GM21529 (cell line): ENCODE results near the gene PDE11A.
"Not testable (repeated sequence)": the region's sequence is repeated elsewhere in the genome, so short reads cannot be mapped to it uniquely, and the experiment has no call there.

ENCODE experiments used
- ATAC-seq: cut with Tn5 transposase; IDR thresholded peaks from one replicate; pipeline ENCODE4 v1.9.1; 2021; ENCODE audit not compliant: unreplicated experiment

PDE11A gene

GRCh38 chr2:178012639-178013038 is 59.9 kb downstream of the PDE11A start:
- no peak for ATAC-seq

GRCh38 chr2:178009813-178010212 is 62.8 kb downstream of the PDE11A start:
- no peak for ATAC-seq

GRCh38 chr2:178008636-178009289 is 63.8 kb downstream of the PDE11A start:
- no peak for ATAC-seq

GRCh38 chr2:178006710-178007109 is 65.9 kb downstream of the PDE11A start:
- ATAC-seq, result no peak

GRCh38 chr2:178005756-178006155 is 66.8 kb downstream of the PDE11A start:
- ATAC-seq, result no peak

- no peak for ATAC-seq
Measured at GRCh38 chr2:178002038-178002437, 70.5 kb downstream of the PDE11A start.

GRCh38 chr2:177998996-177999395 is 73.6 kb downstream of the PDE11A start:
- ATAC-seq, result no peak

- no peak for ATAC-seq
Measured at GRCh38 chr2:177998006-177998405, 74.6 kb downstream of the PDE11A start.

GRCh38 chr2:177992992-177993391 is 79.6 kb downstream of the PDE11A start:
- no peak for ATAC-seq

- no peak for ATAC-seq
Measured at GRCh38 chr2:177989029-177989885, 83.3 kb downstream of the PDE11A start.

- no peak for ATAC-seq
Measured at GRCh38 chr2:177984749-177985148, 87.8 kb downstream of the PDE11A start.

GRCh38 chr2:177983183-177983788 is 89.3 kb downstream of the PDE11A start:
- ATAC-seq, result peak; percentile 95

- ATAC-seq, result no peak
Measured at GRCh38 chr2:177972782-177973181, 99.8 kb downstream of the PDE11A start.

- ATAC-seq, result no peak
Measured at GRCh38 chr2:177972123-177972522, 100.5 kb downstream of the PDE11A start.

GRCh38 chr2:177970670-177971454 is 101.7 kb downstream of the PDE11A start:
- no peak for ATAC-seq

- ATAC-seq, result no peak
Measured at GRCh38 chr2:177964892-177965291, 107.7 kb downstream of the PDE11A start.

GRCh38 chr2:177952151-177952550 is 120.4 kb downstream of the PDE11A start:
- ATAC-seq, result no peak

GRCh38 chr2:177947598-177947997 is 125.0 kb downstream of the PDE11A start:
- not testable (repeated sequence) for ATAC-seq

GRCh38 chr2:177944530-177944929 is 128.0 kb downstream of the PDE11A start:
- ATAC-seq, result not testable (repeated sequence)

GRCh38 chr2:177942731-177943130 is 129.8 kb downstream of the PDE11A start:
- no peak for ATAC-seq

GRCh38 chr2:177939211-177939610 is 133.4 kb downstream of the PDE11A start:
- no peak for ATAC-seq
